ENCODE data around the gene P4HB.

Gene P4HB

DNA sequence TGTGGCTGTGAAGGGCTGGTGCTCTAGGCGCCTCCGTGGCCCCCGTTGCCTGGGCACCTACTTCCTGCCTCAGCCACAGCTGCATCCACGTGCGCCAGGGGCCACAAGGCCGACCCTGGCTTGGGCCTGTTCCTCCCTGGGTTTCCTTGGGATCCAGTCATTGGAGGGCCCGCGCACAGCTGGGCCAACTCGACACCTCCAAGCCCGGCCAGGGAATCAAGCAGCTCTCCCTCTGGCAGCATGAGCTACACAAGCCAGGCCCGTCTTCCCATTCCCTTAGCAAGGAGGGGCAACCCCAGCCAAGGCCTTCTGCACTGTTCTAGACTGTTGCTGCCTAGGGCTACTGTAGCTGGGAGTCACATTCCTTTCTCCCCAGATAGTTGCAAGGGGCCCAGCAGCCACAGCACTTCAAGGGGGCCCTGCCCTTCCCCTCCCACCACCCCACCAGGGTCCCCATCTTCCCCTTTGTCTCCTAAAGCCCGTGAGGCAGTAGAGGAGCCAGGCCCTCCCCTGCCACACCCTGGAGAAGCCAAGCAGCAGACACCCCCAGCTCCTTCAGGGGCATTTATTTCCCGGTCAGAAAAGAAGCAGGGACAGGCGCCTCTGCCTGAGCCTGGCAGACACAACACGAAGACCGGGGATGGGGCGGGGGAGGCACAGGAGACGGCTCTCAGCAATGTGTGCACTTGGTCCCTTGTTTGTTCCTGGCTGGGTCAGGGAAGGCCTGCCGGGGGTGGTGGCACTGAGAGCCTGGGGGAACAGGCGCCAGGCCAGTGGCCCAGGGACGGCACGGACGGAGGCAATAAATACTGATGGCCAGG, 7.0 kb upstream of the P4HB start:
- peak; percentile 79 for DNase-seq

DNA sequence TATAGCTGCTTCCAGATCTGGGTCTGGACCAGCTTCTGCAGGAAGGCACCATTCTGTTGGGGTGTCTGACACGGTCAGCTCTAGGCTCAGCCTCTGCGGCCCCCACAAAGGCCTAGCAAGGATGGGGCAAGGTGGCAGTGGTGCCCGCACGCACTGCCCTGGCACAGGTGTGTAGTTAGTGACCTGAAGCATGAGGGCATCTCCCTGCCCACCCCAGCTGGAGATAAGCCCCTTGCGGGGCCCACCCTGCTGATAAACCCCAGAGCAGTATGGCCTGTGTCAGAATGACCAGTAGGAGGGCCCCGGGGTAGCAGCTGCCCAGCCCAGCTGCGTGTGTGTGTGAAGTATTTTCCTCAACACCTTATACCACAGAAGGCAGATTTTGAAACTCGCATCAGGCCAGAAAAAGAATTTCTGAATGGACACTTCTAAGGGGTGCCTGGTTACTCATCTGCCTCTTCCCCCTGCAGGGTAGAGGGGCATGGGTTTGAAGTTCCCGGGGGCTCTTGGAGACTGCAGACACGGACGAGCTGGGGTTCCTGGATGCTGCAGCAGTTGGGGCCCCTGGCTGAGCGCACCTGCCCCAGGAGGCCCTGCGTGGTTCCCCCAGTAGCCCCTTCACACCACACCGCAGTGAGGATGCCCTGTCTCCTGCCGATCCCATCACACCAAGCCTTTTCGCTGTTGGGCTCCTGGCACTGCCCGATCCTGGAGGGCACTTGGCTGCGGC, 6.3 kb upstream of the P4HB start:
- peak; percentile 76 for DNase-seq

DNA sequence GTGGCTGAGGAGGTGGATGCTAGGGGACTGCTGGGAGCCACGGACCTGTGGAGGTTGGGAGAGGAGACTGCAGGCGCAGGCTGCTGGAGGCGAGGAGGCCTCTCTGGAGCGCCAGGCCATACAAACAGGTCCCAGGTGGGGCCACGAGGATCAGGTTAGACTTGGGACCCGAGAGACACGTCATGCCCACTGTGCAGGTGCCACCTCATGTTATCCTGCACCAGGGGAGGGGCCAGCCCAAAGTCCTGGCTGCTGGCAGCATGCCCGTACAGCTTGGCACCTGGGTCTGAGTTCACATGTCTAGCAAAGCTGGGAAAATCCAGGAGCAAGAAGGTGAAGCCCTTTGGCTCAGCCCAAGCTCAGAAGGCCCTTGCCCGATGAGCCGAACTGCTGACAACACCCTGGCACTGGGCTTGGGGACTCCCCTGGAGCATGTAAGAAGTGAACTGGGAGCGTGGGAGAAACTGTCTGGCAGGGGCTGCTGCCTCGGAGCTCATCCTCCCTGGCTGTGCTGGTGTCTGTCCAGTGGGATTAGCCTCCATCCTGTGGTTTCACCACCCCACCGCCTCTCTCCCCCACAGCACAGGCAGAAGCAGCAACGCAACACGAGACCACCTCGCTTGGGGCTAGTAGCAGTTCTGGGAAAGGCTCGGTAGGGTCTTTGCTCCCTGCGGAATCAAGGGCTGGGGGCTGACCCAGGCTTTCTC, 5.6 kb upstream of the P4HB start:
- peak; percentile 70 for DNase-seq

DNA sequence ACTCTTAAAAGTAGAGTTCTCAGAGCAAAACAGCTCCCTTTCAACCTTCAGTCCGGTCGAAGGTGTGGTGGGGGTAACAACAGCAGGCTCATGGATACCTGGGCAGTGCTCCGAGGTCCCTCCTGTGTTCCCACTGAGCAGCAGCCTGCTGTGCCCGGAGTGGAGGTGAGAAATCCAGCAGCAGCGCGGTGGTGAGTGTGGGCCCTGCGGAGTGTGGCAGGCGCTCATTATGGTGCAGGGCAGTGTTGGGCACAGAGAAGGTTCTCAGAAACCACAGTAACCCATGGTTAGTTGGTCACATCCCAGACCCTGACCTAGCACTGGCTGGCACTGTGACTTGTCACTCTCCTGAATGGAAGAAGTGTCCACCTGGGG, 5.0 kb upstream of the P4HB start:
- no peak for DNase-seq

DNA sequence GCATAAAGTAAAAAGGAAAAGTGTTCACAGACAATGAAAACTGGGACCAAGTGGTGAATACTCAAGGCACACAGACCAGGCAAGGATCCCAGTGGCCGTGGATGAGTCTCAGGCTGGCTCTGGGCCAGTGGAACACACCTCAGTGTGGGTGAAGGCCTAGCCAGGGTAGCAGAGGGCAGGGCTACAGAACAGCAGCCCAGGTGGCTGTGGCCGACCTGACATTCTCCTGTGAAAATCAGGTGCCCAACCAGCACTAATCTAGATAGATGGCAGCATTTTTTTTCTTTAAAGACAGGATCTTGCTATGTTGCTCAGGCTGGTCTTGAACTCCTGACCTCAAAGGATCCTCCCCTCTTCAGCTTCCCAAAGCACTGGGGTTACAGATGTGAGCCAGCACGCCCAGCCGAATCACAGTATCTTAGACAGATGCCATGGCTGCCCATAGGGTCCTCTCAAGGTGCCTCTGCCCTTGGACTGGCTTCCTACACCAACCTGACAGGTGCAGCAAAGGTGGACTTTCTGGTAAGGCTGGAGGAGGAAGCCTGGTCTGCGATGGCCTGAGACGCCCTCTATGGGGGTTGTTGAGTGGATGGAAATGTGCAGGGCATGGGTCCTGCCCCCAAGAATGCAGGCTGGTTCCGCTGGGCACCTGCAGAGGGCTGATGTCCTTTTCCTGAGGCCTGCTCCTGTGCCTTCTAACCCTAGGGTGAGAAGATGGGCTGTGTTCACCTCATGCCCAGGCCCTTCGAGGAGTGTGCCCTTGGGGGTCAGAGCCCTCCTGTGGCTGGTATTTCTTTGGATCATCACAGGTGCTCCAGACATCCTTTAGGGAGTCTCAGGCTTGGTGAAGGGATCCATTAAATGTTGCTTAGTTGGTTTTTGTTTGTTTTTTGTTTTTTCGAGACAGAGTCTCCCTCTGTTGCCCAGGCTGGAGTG, 3.8 kb upstream of the P4HB start:
- no peak for DNase-seq

DNA sequence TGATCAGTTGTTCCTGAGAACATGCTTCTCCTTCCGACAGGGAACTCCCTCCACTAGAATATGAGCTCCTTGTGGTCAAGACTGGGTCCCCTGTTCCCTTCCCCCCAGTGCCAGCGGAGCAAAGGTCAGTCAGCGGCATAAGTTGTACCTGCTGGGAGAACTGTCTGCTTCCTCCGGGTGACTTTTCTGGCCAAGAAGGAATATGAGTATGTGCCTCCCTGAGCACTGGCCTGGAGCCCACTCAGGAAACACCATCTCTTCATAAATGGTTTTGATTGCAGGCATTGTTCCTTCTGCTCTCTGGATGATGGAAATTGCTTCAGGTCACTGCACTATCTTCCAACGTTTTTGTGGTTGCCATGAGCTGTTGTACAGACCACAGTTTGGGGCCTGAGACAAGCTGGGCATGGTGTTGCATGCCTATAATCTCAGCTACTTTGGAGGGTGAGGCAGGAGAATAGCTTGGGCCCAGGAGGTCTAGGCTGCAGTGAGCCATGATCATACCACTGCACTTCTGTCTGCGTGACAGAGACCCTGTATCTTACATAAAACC, 2.9 kb upstream of the P4HB start:
- no peak for DNase-seq

DNA sequence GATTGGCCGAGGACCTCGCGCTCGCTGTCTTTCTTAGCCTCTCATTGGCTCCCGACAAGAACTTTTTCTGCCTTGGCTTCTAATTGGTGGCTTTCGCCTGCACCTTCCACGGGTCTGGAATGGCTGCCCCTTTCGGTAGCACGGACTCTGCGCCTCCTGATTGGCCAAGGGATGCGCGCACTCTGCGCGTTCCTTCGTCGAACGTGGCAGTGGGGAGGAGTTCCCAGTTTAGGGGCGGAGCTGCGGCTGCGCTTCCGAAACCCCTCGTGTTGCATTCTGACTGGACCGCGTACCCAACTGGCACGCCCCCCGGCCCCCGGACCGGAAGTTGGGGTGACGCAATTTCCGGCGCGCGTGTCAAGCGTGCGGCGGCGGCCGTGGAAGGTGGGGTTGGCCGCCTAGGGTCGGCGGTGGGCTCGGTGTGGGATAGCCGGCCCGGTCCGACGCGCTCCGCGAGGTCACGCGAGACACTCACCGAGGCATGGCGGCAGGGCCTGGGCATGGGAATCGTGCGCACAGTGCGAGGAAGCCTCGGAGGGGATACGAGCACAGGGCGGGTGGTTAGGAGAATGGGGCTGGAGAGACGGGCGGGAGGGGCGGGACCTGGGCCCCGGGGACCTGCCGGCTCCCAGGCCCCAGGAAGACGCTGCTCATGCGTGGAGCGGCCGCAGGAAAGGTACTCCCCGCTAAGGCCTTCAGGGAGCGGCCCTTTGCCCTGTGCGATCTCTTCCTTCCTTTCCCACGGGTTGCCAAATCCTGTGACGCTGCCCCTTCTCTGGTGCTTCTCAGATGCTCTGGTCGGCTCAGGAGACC, 627 bp upstream of the P4HB start:
- peak; percentile 100 for DNase-seq

DNA sequence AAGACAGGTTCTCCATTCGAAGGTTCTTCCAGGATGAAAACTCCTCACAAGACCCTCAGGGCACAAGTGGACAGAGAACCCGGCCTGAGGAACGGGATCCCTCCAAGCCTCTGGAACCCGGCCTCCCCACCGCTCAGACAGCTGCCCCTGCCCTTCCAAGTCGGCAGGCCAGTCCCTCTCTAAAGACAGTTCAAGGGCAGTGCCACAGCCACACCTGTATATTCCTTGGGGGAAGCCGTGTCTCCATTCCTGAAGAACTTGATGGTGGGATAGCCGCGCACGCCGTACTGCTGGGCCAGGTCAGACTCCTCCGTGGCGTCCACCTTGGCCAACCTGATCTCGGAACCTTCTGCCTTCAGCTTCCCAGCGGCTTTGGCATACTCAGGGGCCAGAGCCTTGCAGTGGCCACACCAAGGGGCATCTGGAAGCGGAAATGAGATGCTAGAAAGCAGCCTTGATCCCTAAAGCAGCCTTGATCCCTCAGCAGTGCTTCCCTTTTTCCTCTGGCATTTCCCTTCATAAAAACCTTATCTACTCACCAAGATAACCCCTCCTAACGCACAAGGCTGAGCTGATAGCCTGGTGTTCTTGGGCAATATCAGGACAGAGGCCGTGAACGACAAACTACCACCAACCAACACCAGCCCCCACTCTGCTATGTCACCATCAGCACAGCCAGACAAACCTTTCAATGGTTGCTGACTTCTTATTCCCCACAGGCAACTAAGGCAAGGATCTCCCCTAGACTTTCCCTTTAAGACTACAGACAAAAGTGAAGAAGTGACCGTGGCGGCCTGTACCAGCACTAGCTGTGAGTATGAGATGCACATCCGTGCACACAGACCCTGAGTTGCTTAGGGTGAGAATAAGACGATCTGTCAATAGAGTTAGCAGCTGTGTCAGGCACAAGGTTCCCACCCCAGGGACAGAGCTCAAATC, 1.1 kb downstream of the P4HB start:
- no peak for DNase-seq

DNA sequence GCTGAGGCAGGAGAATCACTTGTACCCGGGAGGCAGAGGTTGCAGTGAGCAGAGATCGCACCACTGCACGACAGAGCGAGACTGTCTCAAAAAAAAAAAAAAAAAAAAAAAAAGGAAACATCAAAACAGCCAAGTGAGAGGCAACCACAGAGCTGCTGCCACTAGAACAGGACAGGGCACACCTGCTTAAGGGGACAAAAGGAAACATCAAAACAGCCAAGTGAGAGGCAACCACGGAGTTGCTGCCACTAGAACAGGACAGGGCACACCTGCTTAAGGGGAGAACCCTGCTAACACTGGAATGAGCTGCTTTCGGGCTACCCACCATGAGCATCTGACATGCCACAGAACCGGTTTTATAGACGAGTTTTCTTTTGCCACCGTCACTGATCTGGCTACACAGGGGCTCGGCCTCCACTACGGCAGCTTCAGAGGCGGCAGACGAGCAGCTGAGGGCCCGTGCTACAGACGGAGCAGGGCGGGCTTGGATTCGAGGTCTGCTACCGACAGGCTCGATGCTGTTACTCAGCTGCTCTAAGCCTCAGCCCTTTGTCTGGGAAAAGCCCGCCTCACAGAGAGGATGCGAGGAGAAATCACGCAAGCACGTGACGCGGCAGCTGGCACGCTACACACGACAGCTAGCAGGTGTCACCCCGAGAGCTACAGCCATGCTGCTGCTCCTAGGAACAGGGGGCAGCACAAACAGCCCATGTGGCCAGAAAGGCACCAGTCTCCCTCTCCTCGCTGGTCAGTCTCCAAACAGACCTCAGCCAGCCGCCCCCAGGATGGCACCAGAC, 2.0 kb downstream of the P4HB start:
- DNase-seq = no peak

DNA sequence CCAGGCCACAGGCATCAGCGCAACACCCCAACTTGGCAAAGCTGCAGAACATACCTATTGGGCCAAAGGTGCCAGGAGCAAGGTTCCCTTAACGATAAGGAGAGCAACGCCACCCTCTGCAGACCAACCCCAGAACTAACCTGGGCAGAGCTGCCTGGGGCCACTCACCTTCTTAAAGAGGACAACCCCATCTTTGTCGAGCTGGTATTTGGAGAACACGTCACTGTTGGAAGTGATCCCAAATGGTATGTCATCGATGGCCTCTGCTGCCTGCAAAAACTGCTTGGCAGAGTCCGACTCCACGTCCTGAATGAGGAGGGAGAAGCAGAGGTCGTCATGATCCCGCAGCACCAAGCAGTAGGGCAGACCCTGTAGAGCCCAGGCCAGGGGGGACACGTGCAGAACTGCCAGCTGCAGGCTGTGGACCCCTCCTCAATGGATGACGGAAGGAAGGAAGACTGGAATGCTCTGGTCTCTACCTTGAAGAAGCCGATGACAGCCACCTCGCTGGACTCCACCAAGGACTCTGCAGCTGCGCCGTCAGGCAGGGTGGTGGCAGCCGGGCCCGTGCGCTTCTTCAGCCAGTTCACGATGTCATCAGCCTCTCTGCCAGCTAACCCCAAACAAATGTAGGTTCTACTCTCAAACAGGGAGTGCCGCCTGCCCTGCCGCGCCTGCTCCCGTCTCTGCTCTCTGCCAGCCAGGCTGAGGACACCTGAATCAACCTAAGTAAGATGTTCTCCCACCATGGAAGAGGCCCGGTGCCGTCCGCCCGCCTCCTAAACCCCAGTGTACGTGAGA, 5.2 kb downstream of the P4HB start:
- no peak for DNase-seq

DNA sequence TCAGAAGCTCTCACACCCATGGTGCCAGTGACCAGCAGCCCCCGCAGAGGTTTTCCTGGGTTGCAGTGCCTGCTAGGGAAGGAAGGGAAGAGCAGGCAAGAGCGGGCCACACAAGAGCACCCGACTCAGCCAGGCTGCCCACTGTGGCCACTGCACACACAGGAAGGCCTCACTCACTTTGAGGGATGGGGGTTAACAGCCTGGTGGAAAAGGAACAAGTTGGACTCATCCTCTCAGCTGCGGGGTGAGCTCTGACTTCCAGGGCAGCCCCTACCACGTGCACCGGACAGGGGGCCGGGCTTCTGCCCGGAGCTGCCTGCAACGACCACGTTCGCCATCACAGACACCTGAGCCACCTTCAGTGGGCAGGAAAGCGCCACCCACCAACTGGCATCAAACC, 8.1 kb downstream of the P4HB start:
- no peak for DNase-seq

DNA sequence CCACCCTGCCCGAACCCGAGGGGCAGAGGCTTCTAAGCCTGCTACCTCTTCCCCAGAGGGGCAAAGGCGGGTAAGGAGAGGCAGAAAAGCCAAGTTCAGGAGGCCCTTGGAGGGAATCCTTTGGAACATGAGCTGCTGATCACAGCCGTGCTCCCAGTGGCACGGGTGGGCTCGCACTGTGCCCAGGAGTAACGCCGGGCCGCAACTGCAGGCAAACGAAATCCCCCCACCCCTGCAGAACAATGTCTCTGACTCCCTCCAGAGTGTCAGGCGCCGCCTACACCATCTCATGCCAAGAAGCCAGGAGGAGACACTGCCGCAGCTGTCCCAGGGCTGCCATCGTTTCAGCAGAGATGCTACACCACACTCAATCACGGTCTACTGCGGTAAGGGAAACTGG, 8.9 kb downstream of the P4HB start:
- no peak for DNase-seq

DNA sequence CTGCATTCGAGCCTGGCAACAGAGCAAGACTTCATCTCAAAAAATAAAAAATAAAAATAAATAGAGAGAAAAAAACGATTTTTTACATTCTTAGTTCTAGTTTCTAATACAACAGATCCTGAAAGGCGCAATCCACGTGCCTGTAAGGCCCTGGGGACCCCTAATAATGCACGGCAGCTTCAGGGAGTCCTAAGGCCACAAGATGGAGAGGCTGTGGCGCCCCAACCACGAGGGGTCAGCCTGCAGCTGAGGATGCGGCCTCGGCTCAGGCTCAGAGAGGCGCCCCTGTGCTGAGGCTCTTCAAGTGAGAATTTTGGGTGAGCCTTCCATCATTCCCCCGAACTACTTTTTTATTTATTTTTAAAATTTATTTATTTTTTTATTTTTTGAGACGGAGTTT, 10.9 kb downstream of the P4HB start:
- DNase-seq = no peak

DNA sequence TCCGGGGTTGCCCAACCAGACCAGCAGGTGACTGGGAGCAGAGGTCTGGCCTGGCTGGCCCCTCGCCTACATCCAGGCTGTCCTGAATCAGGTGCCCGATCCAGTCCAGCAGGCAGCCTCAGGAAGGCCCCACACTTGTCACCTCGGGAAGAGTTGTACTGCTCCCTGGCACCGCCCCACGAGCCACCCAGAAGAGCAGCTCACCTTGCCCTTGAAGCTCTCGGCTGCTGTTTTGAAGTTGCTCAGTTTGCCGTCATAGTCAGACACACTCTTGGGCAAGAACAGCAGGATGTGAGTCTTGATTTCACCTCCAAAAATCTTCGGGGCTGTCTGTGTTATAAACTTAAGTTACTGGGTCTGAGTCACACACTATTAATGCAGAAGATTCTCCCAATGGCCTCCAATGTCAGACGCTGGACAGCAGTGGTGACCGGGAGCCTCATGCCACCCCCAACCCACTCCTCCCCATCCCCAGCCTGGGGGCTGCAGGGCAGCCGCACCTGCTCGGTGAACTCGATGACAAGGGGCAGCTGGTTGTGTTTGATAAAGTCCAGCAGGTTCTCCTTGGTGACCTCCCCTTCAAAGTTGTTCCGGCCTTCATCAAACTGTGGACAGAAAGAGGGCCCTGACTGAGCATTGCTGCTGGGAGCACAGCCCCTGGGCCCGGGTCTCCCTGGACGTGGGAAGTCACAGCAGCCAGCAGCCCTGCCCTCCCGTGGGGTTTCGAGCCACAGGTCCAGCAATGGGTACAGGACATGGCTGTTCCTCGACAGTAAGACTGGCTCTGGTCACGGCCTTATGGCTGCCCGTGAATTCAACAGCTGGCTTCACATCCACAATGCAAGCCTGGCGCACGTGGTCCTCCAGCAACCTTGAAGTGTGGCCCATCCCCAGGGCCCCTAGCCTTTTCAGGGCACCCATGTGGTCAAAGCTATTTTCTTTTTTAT, 13.3 kb downstream of the P4HB start:
- no peak for DNase-seq

DNA sequence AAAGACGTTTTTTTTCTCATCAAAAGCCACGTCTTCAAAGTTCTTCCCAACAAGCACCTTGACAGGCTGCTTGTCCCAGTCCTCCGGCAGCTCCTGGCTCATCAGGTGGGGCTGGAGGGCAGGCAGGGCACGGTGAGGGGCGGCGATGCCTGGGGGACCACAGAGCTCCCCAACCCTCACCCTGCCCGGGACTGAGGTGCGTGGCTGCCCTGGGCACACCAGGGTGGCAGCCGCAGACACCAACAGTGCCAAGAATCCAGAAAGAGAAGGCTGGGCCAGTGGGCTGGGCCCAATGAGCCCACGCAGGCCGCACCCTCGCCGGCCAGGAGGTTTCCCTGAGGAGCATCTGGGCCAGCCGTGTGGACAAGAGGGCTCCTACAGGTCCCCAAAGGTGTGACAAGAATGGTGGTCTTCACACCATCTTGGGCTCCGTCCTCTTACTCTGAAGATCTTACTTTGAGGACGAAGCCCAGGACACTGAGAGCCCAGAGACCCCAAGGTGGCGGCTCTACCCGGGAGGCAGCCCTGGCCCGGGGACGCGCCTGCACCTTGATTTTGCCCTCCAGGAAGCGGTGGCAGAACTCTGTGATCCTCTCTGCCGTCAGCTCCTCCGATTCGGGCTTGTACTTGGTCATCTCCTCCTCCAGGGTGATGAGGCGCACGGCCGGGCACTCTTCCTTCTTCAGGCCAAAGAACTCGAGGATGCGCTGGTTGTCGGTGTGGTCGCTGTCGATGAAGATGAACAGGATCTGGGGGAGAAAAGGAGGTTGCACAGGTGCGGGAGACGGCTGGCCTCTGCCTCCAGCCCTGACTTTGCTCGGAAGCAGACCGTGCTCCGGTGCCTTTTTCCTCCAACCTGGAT, 14.2 kb downstream of the P4HB start:
- no peak for DNase-seq

DNA sequence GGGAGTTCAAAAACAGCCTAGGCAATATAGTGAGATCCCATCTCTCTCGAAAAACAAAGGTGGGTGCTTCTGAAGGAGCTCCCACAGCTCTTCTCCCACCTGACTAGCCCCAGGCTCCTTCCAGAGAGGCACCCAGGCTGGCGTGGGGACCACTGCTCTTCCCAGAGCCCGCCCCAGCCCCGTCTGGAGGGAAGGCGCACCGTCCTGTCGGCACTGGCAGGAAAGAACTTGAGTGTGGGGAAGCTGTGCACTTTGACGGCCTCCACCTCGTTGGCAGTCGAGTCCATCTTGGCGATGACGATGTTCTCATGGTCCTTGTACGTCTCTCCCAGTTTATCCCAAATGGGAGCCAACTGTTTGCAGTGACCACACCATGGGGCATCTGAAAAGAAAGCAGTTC, 15.0 kb downstream of the P4HB start:
- DNase-seq = no peak

Measured in activated CD8-positive, alpha-beta memory T cell treated with anti-CD3 and anti-CD28 coated beads for 24 hours (primary cell).